Kidney epithelial cell (primary cell): ENCODE data around the gene NUTM2A. TPM values are rescaled to one million over a fixed set of nuclear protein-coding genes. Genes with fewer than 3 reads are reported as not detected.
"Not testable (repeated sequence)": the region's sequence is repeated elsewhere in the genome, so short reads cannot be mapped to it uniquely, and the experiment has no call there.

ENCODE experiments used
- DNase-seq: peaks from one replicate; pipeline ENCODE4 v3.0.0-alpha.2; 2010; ENCODE audit warnings: low read depth
- H3K27me3 ChIP-seq: 2 replicates; pipeline ENCODE4 v1.6.0; 2011; ENCODE audit warnings: low read length; ENCODE audit not compliant: control insufficient read depth, insufficient read depth
- H3K36me3 ChIP-seq: 2 replicates; pipeline ENCODE4 v1.5.1; 2011; ENCODE audit warnings: low read length; ENCODE audit not compliant: control insufficient read depth, insufficient read depth
- H3K4me3 ChIP-seq: 2 replicates; pipeline ENCODE4 v1.5.1; 2011; ENCODE audit warnings: low read depth, mild to moderate bottlenecking, control low read depth, low read length
- total RNA-seq: library from RNA; depleted of rRNA; stranded (reverse); fragments of >200 nt; gene quantifications from 2 replicates; pipeline ENCODE4 v1.2.3, GENCODE V29; 2015

The NUTM2A gene
- total RNA-seq = 3.3 and 4.9 TPM in 2 replicates

- DNase-seq, H3K36me3 ChIP-seq, H3K27me3 ChIP-seq, H3K4me3 ChIP-seq: not testable (repeated sequence)
Measured at GRCh38 chr10:87225148-87225547, at the start of gene NUTM2A. Gene NUTM2A, plus strand, starts transcription at chr10:87225448. Its CDS starts 383 bp downstream, at chr10:87225831.

GRCh38 chr10:87177587-87177986 lies 47.7 kb upstream of the NUTM2A start:
- not testable (repeated sequence) for DNase-seq, H3K36me3 ChIP-seq, H3K4me3 ChIP-seq, H3K27me3 ChIP-seq

- H3K36me3 ChIP-seq, H3K4me3 ChIP-seq, H3K27me3 ChIP-seq, DNase-seq: not testable (repeated sequence)
Measured at GRCh38 chr10:87184421-87184820, 40.8 kb upstream of the NUTM2A start.

- H3K27me3 ChIP-seq, DNase-seq, H3K4me3 ChIP-seq, H3K36me3 ChIP-seq: not testable (repeated sequence)
Measured at GRCh38 chr10:87186016-87186415, 39.2 kb upstream of the NUTM2A start.

GRCh38 chr10:87187573-87187972 lies 37.7 kb upstream of the NUTM2A start:
- not testable (repeated sequence) for DNase-seq, H3K4me3 ChIP-seq, H3K27me3 ChIP-seq, H3K36me3 ChIP-seq

GRCh38 chr10:87191841-87192240 lies 33.4 kb upstream of the NUTM2A start:
- DNase-seq, H3K36me3 ChIP-seq, H3K4me3 ChIP-seq, H3K27me3 ChIP-seq: not testable (repeated sequence)

GRCh38 chr10:87200924-87201323 lies 24.3 kb upstream of the NUTM2A start:
- not testable (repeated sequence) for H3K36me3 ChIP-seq, H3K4me3 ChIP-seq, H3K27me3 ChIP-seq, DNase-seq

GRCh38 chr10:87204801-87205200 lies 20.4 kb upstream of the NUTM2A start:
- H3K4me3 ChIP-seq, H3K27me3 ChIP-seq, H3K36me3 ChIP-seq, DNase-seq: not testable (repeated sequence)

GRCh38 chr10:87206922-87207321 lies 18.3 kb upstream of the NUTM2A start:
- not testable (repeated sequence) for H3K4me3 ChIP-seq, H3K36me3 ChIP-seq, DNase-seq, H3K27me3 ChIP-seq

GRCh38 chr10:87210309-87210708 lies 14.9 kb upstream of the NUTM2A start:
- H3K36me3 ChIP-seq, H3K4me3 ChIP-seq, H3K27me3 ChIP-seq, DNase-seq: not testable (repeated sequence)

- not testable (repeated sequence) for H3K4me3 ChIP-seq, H3K36me3 ChIP-seq, DNase-seq, H3K27me3 ChIP-seq
Measured at GRCh38 chr10:87211848-87212247, 13.4 kb upstream of the NUTM2A start.

GRCh38 chr10:87213150-87213765 lies 12.0 kb upstream of the NUTM2A start:
- H3K27me3 ChIP-seq, H3K4me3 ChIP-seq, H3K36me3 ChIP-seq, DNase-seq: not testable (repeated sequence)

GRCh38 chr10:87213806-87214205 lies 11.4 kb upstream of the NUTM2A start:
- H3K36me3 ChIP-seq, H3K27me3 ChIP-seq, DNase-seq, H3K4me3 ChIP-seq: not testable (repeated sequence)

GRCh38 chr10:87216120-87216519 lies 9.1 kb upstream of the NUTM2A start:
- H3K36me3 ChIP-seq, H3K4me3 ChIP-seq, DNase-seq, H3K27me3 ChIP-seq: not testable (repeated sequence)

GRCh38 chr10:87219370-87219769 lies 5.9 kb upstream of the NUTM2A start:
- H3K27me3 ChIP-seq, DNase-seq, H3K36me3 ChIP-seq, H3K4me3 ChIP-seq: not testable (repeated sequence)

- H3K36me3 ChIP-seq, H3K4me3 ChIP-seq, DNase-seq, H3K27me3 ChIP-seq: not testable (repeated sequence)
Measured at GRCh38 chr10:87222789-87223188, 2.5 kb upstream of the NUTM2A start.
